Measurements from ENCODE around the gene KCNIP1.

- TF ChIP-seq POLR2AphosphoS5 (IDR thresholded peaks at IDR 0.05; ENCODE audit: borderline replicate concordance, low read depth, low read length) (no peak), EZH2 (IDR thresholded peaks at IDR 0.05) (no peak), FOXP2 (optimal IDR thresholded peaks at IDR 0.05; ENCODE audit: control extremely low read depth, extremely low read length, insufficient read depth) (no peak)
Observed at GRCh38 chr5:170614720-170615119, 110.9 kb downstream of the KCNIP1 start.
